ENCODE measurements around the gene SIN3A. TPM values are rescaled to one million over a fixed set of nuclear protein-coding genes. Genes with fewer than 3 reads are reported as not detected.

Gene SIN3A
- total and polyA plus RNA-seq, 2 of the 4 experiments (the other 2 are of a cell fraction) = 21.2 to 31.5 TPM

- DNase-seq (no peak), ATAC-seq (ENCODE audit: low read depth) (no peak)
- Histone ChIP-seq H3K27me3 (ENCODE audit: control insufficient read depth, insufficient read depth, low read length) (no peaks in the 10 kb centered on the region), H3K4me3 (ENCODE audit: insufficient read depth, low read depth, low read length) (no peak overlapping the region), H3K79me1 (ENCODE audit: low read depth in 1 of 2, low read length in 2 of 2) (0 out of 4 replicates have a peak, but pooled peaks cover 0 to 4% of the 10 kb centered on the region in 2 experiments), H3K14ac (replicated peaks; ENCODE audit: low read depth, low read length) (no peak overlapping the region), H4K20me1 (ENCODE audit: insufficient read depth, low read length) (no peaks in the 10 kb centered on the region), H2AK9ac (replicated peaks; ENCODE audit: low read depth, low read length, poor library complexity) (no peak overlapping the region), H3K9me3 (ENCODE audit: control insufficient read depth, insufficient read depth, low read length) (no peaks in the 10 kb centered on the region), H3K27ac (ENCODE audit: insufficient read depth, low read length) (no peak overlapping the region), H3K56ac (ENCODE audit: extremely low read depth, insufficient read depth, low read length) (no peak overlapping the region), H3K18ac (ENCODE audit: low read depth, low read length) (no peak overlapping the region), H2BK15ac (ENCODE audit: low read depth, low read length) (no peak overlapping the region), H2AK5ac (ENCODE audit: low read depth, low read length) (no peak overlapping the region), H2AFZ (replicated peaks; ENCODE audit: low read length, poor library complexity) (no peak overlapping the region), H4K8ac (ENCODE audit: low read depth in 2 of 2, low read length in 2 of 2) (no peak overlapping the region), H4K5ac (ENCODE audit: low read depth, low read length) (no peak overlapping the region), H3K36me3 (ENCODE audit: control insufficient read depth, insufficient read depth, low read length) (peaks cover 2% of the 10 kb centered on the region), H3K4me2 (ENCODE audit: low read depth, low read length) (no peak overlapping the region), H3K4ac (ENCODE audit: low read depth, low read length) (no peak overlapping the region), H3K9ac (ENCODE audit: low read depth, low read length) (no peak overlapping the region), H3K9me1 (ENCODE audit: insufficient read depth, low read length) (peaks cover 3% of the 10 kb centered on the region; the same call in 1 of the 2 replicates), H3K23ac (ENCODE audit: low read depth, low read length) (no peak overlapping the region), H2BK5ac (ENCODE audit: low read depth, low read length, poor library complexity, severe bottlenecking) (no peak overlapping the region), H2BK20ac (ENCODE audit: low read depth, low read length) (no peak overlapping the region), H3K4me1 (ENCODE audit: control insufficient read depth, insufficient read depth, low read length) (peaks cover 6% of the 10 kb centered on the region), H2BK120ac (ENCODE audit: low read depth, low read length) (no peak overlapping the region), H4K91ac (ENCODE audit: insufficient read depth, low read depth, low read length) (no peak overlapping the region)
- WGBS, 2 experiments (ENCODE audit: extremely low coverage in 2 of 2, insufficient read length in 1 of 2) = 100% methylated on average over 1 of the region's 1 CpG; no CpG with 5 or more reads in 1 of the 2 experiments
- no TSS peak for BruUV-seq (replicated peaks)
- dilution Hi-C loops (cut with HindIII; ENCODE audit: low sequenced_read_pairs, unreplicated experiment) (no loop called here), intact Hi-C loops (cut with micrococcal nuclease) (loop anchor here (10.0 kb wide), 1 partner anchor 435 kb away; the partner anchor contains the start of gene PPCDC), in situ Hi-C loops (cut with MboI; ENCODE audit: low sequenced_read_pairs) (no loop called here)
- ChIA-PET POLR2A (ENCODE audit: unreplicated experiment) (no interaction called here), CTCF (no interaction called here)
- TF ChIP-seq MAFK (IDR thresholded peaks at IDR 0.05; ENCODE audit: low read depth, low read length) = no peak
- TF ChIP-seq BHLHE40 (IDR thresholded peaks at IDR 0.05; ENCODE audit: low read depth, low read length) = no peak
- no peak for TF ChIP-seq ELK1 (IDR thresholded peaks at IDR 0.05; ENCODE audit: borderline replicate concordance, low read depth, low read length)
- TF ChIP-seq POLR2A (IDR thresholded peaks at IDR 0.05; ENCODE audit: low read depth, low read length) = no peak
- TF ChIP-seq RAD21 (IDR thresholded peaks at IDR 0.05; ENCODE audit: low read length) = no peak
- TF ChIP-seq MAZ (IDR thresholded peaks at IDR 0.05; ENCODE audit: borderline replicate concordance, low read depth, low read length) = no peak
- no peak for TF ChIP-seq CHD1 (IDR thresholded peaks at IDR 0.05; ENCODE audit: low read depth, low read length)
- TF ChIP-seq RFX5 (IDR thresholded peaks at IDR 0.05; ENCODE audit: low read depth, low read length) = no peak
- TF ChIP-seq RCOR1 (IDR thresholded peaks at IDR 0.05; ENCODE audit: insufficient replicate concordance, low read length) = no peak
- TF ChIP-seq MXI1 (IDR thresholded peaks at IDR 0.05; ENCODE audit: borderline replicate concordance, low read depth, low read length) = no peak
- TF ChIP-seq CEBPB (IDR thresholded peaks at IDR 0.05; ENCODE audit: low read depth, low read length) = no peak
- no peak for TF ChIP-seq NFE2L2 (IDR thresholded peaks at IDR 0.05; ENCODE audit: low read depth, low read length)
- TF ChIP-seq USF2 (IDR thresholded peaks at IDR 0.05; ENCODE audit: low read depth, low read length) = no peak
- no peak for TF ChIP-seq SMC3 (IDR thresholded peaks at IDR 0.05; ENCODE audit: low read depth, low read length)
- TF ChIP-seq CTCF (conservative IDR thresholded peaks at IDR 0.05; ENCODE audit: low read depth, low read length) = no peak
- TF ChIP-seq FOS (IDR thresholded peaks at IDR 0.05; ENCODE audit: low read depth, low read length) = no peak
Measured at GRCh38 chr15:75459581-75459980, 8.1 kb upstream of the SIN3A start.

Measured in IMR-90 (cell line).